HT-29 (cell line): ENCODE results near the gene LZTS2. TPM values are rescaled to one million over a fixed set of nuclear protein-coding genes. Genes with fewer than 3 reads are reported as not detected.

Source experiments
- DNase-seq: peaks from one replicate; pipeline ENCODE4 v3.0.0-alpha.2; 2015; ENCODE audit warnings: low spot score
- total RNA-seq: library from RNA; depleted of rRNA; stranded (reverse); fragments of >200 nt; shearing (Covaris generic); gene quantifications from 2 replicates; pipeline ENCODE4 v1.2.3, GENCODE V29; 2014

LZTS2 gene
- total RNA-seq, 1 experiment from 2014 or later: 172 TPM

GRCh38 chr10:100978901-100979195 is 20.8 kb upstream of the LZTS2 start:
- DNase-seq: no peak

- no peak for DNase-seq
These were observed 19.8 kb upstream of the LZTS2 start for GRCh38 chr10:100979791-100980272.

GRCh38 chr10:100980311-100980710 is 19.3 kb upstream of the LZTS2 start:
- no peak for DNase-seq

GRCh38 chr10:100980711-100981110 is 18.9 kb upstream of the LZTS2 start:
- DNase-seq: no peak

GRCh38 chr10:100981178-100981772 is 18.3 kb upstream of the LZTS2 start:
- no peak for DNase-seq

GRCh38 chr10:100982916-100983830 is 16.4 kb upstream of the LZTS2 start:
- no peak for DNase-seq

- DNase-seq: no peak
These were observed 15.5 kb upstream of the LZTS2 start for GRCh38 chr10:100983868-100984671.

GRCh38 chr10:100984672-100985177 is 14.9 kb upstream of the LZTS2 start:
- no peak for DNase-seq

- peak; percentile 26 for DNase-seq
These were observed 14.3 kb upstream of the LZTS2 start for GRCh38 chr10:100985336-100985735.

GRCh38 chr10:100986623-100986951 is 13.0 kb upstream of the LZTS2 start:
- DNase-seq: no peak

GRCh38 chr10:100986952-100987684 is 12.5 kb upstream of the LZTS2 start, which contains the start of the genes MRPL43 and TWNK:
MRPL43 (minus strand) TSS chr10:100987497; CDS start chr10:100987443, 54 bp downstream.
TWNK (plus strand) TSS chr10:100987543; CDS start chr10:100988211, 668 bp downstream.
- DNase-seq: peak; percentile 84

- DNase-seq: peak; percentile 22
These were observed 11.9 kb upstream of the LZTS2 start for GRCh38 chr10:100987685-100988049.

GRCh38 chr10:100988166-100988565 is 11.4 kb upstream of the LZTS2 start:
- DNase-seq: no peak

GRCh38 chr10:100989088-100989487 is 10.5 kb upstream of the LZTS2 start:
- DNase-seq: no peak

GRCh38 chr10:100993986-100994708 is 5.5 kb upstream of the LZTS2 start:
- peak; percentile 70 for DNase-seq

GRCh38 chr10:100995181-100995580 is 4.4 kb upstream of the LZTS2 start:
- DNase-seq: no peak

GRCh38 chr10:100996678-100997359 is 2.8 kb upstream of the LZTS2 start:
- no peak for DNase-seq

- DNase-seq: peak; percentile 89
These were observed 2.0 kb upstream of the LZTS2 start for GRCh38 chr10:100997360-100998182.
